ENCODE results near the gene ZBTB14. TPM values are rescaled to one million over a fixed set of nuclear protein-coding genes. Genes with fewer than 3 reads are reported as not detected.

Gene ZBTB14
- total RNA-seq, 4 donors from 2014 or later = 5.9 to 9.5 (median 6.6) TPM

GRCh38 chr18:5298156-5298852 lies 2.8 kb upstream of the ZBTB14 start:
- intact Hi-C loops (cut with DNase I; ENCODE audit: low total_unique reads) = loop anchor here (5.0 kb wide), 1 partner anchor 1434 kb away; no protein-coding TSS in a partner anchor
- Histone ChIP-seq H3K27ac (no peak overlapping the region), H3K9me3 (no peaks in the 10 kb centered on the region), H3K4me3 (no peak overlapping the region), H3K36me3 (no peaks in the 10 kb centered on the region), H3K27me3 (no peaks in the 10 kb centered on the region), H3K4me1 (peaks cover 8 to 15% of the 10 kb centered on the region in 2 donors)
- no peak for ATAC-seq
- TF ChIP-seq POLR2A (IDR thresholded peaks at IDR 0.05) = no peak
- TF ChIP-seq CTCF (IDR thresholded peaks at IDR 0.05 in 4 of 5, conservative IDR thresholded peaks at IDR 0.05 in 1 of 5) = no peak
- no peak for DNase-seq
- in situ Hi-C loops (cut with MboI; ENCODE audit: low sequenced_read_pairs in 4 of 4) = loop anchor here in 1 of 4 donors (10.0 kb wide), 1 partner anchor 64 kb away; no protein-coding TSS in a partner anchor

GRCh38 chr18:5297597-5297996 lies 2.1 kb upstream of the ZBTB14 start:
- no peak overlapping the region for H3K4me3 ChIP-seq
- in situ Hi-C loops (cut with MboI; ENCODE audit: low sequenced_read_pairs in 4 of 4) (loop anchor here in 1 of 4 donors (10.0 kb wide), 1 partner anchor 63 kb away; no protein-coding TSS in a partner anchor), intact Hi-C loops (cut with DNase I; ENCODE audit: low total_unique reads) (loop anchor here (5.0 kb wide), 1 partner anchor 1435 kb away; no protein-coding TSS in a partner anchor)
- peaks cover 8 to 15% of the 10 kb centered on the region in 2 donors for H3K4me1 ChIP-seq
- no peaks in the 10 kb centered on the region for H3K36me3 ChIP-seq
- DNase-seq (no peak), ATAC-seq (no peak)
- no peak overlapping the region for H3K27ac ChIP-seq
- TF ChIP-seq CTCF (IDR thresholded peaks at IDR 0.05 in 4 of 5, conservative IDR thresholded peaks at IDR 0.05 in 1 of 5) (no peak), POLR2A (IDR thresholded peaks at IDR 0.05) (no peak)
- H3K27me3 ChIP-seq = no peaks in the 10 kb centered on the region
- H3K9me3 ChIP-seq = no peaks in the 10 kb centered on the region

- Histone ChIP-seq H3K4me3 (peak overlapping the region; percentile 76 to 96 (median 86)), H3K36me3 (peaks cover 0 to under 1% of the 10 kb centered on the region in 2 donors), H3K4me1 (peaks cover 8 to 15% of the 10 kb centered on the region in 2 donors), H3K27me3 (no peaks in the 10 kb centered on the region), H3K9me3 (no peaks in the 10 kb centered on the region), H3K27ac (peak overlapping the region; percentile 87 to 99 (median 96))
- in situ Hi-C loops (cut with MboI; ENCODE audit: low sequenced_read_pairs in 4 of 4) = loop anchor here in 1 of 4 donors (10.0 kb wide), 1 partner anchor 62 kb away; no protein-coding TSS in a partner anchor
- DNase-seq (peak; percentile 52 to 75), ATAC-seq (peak; percentile 50 to 51)
- intact Hi-C loops (cut with DNase I; ENCODE audit: low total_unique reads) = loop anchor here (1.0 to 5.0 kb wide), 2 partner anchors 59 to 1435 kb away; no protein-coding TSS in a partner anchor
- no peak for TF ChIP-seq CTCF (IDR thresholded peaks at IDR 0.05 in 4 of 5, conservative IDR thresholded peaks at IDR 0.05 in 1 of 5)
- no peak for TF ChIP-seq POLR2A (IDR thresholded peaks at IDR 0.05)
These were observed 1.3 kb upstream of the ZBTB14 start for GRCh38 chr18:5296706-5297320.

- H3K27me3 ChIP-seq = no peaks in the 10 kb centered on the region
- peak; percentile 78 to 82 for ATAC-seq
- in situ Hi-C loops (cut with MboI; ENCODE audit: low sequenced_read_pairs in 4 of 4) = loop anchor here in 1 of 4 donors (10.0 kb wide), 1 partner anchor 61 kb away; no protein-coding TSS in a partner anchor
- peak overlapping the region; percentile 76 to 97 (median 94) for H3K4me3 ChIP-seq
- TF ChIP-seq CTCF (IDR thresholded peaks at IDR 0.05 in 4 of 5, conservative IDR thresholded peaks at IDR 0.05 in 1 of 5) (peak in 1 of 5 experiments; percentile 11), POLR2A (IDR thresholded peaks at IDR 0.05) (peak; percentile 70 to 84)
- intact Hi-C loops (cut with DNase I; ENCODE audit: low total_unique reads) = loop anchor here (1.0 to 5.0 kb wide), 2 partner anchors 58 to 1436 kb away; no protein-coding TSS in a partner anchor
- peaks cover 0 to 7% of the 10 kb centered on the region in 2 donors for H3K36me3 ChIP-seq
- no peaks in the 10 kb centered on the region for H3K9me3 ChIP-seq
- peak; percentile 90 to 96 for DNase-seq
- H3K4me1 ChIP-seq = peaks cover 8 to 15% of the 10 kb centered on the region in 2 donors
- peak overlapping the region; percentile 93 to 99 (median 96) for H3K27ac ChIP-seq
These were observed 617 bp upstream of the ZBTB14 start for GRCh38 chr18:5295981-5296705.
